ENCODE data around the gene NCAPD3. TPM values are rescaled to one million over a fixed set of nuclear protein-coding genes. Genes with fewer than 3 reads are reported as not detected.

The NCAPD3 gene
- total RNA-seq, 2 experiments from 2014 or later, result 25.7 to 29.6 TPM

DNA sequence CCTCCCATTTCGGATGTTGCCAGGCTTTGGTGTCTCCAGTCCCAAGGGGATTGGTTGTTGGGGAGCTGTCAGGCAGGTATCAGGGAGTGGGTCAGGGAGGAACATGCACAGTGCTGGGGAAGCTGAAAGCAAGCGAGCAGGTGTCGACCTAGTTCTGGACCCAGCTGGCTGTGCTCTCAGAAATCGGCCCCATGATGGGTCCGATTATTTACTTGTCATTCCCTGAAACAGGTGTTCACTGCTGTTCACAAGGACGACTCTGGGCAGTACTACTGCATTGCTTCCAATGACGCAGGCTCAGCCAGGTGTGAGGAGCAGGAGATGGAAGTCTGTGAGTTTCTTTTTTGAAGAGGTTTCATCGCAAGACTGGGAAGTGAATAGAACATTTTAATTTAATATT is 78.1 kb downstream of the NCAPD3 start:
- Mint-ChIP-seq H3K4me1 (ENCODE audit: low read depth) (no peaks in the 10 kb centered on the region), H3K36me3 (ENCODE audit: low read depth) (peaks cover 47% of the 10 kb centered on the region), H3K27ac (no peak overlapping the region), H3K27me3 (no peaks in the 10 kb centered on the region), H3K4me3 (no peak overlapping the region), H3K9me3 (no peaks in the 10 kb centered on the region)
- Histone ChIP-seq H3K4me1 (ENCODE audit: insufficient read depth, low read length) (no peaks in the 10 kb centered on the region), H3K4me3 (ENCODE audit: low read length) (no peak overlapping the region), H3K27me3 (ENCODE audit: control insufficient read depth in 1 of 2, insufficient read depth in 2 of 2, low read length in 2 of 2) (no peaks in the 10 kb centered on the region), H3K36me3 (ENCODE audit: insufficient read depth, low read length) (peaks cover 17% of the 10 kb centered on the region), H3K9me3 (ENCODE audit: control insufficient read depth in 1 of 2, insufficient read depth in 1 of 2, low read length in 2 of 2) (no peaks in the 10 kb centered on the region), H3K27ac (ENCODE audit: low read depth in 1 of 2, low read length in 2 of 2) (no peak overlapping the region)
- ATAC-seq (ENCODE audit: poor library complexity) (no peak), DNase-seq (no peak)
- intact Hi-C loops (cut with DNase I, micrococcal nuclease), result no loop called here
- POLR2A ChIA-PET, result no interaction called here
- CTCF ChIA-PET, result no interaction called here
- TF ChIP-seq, protein P1, sequence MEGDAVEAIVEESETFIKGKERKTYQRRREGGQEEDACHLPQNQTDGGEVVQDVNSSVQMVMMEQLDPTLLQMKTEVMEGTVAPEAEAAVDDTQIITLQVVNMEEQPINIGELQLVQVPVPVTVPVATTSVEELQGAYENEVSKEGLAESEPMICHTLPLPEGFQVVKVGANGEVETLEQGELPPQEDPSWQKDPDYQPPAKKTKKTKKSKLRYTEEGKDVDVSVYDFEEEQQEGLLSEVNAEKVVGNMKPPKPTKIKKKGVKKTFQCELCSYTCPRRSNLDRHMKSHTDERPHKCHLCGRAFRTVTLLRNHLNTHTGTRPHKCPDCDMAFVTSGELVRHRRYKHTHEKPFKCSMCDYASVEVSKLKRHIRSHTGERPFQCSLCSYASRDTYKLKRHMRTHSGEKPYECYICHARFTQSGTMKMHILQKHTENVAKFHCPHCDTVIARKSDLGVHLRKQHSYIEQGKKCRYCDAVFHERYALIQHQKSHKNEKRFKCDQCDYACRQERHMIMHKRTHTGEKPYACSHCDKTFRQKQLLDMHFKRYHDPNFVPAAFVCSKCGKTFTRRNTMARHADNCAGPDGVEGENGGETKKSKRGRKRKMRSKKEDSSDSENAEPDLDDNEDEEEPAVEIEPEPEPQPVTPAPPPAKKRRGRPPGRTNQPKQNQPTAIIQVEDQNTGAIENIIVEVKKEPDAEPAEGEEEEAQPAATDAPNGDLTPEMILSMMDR (IDR thresholded peaks at IDR 0.05), result no peak

GRCh38 chr11:134144744-134145143 is 79.0 kb downstream of the NCAPD3 start:
- no peak overlapping the region for H3K27ac Mint-ChIP-seq
- peaks cover 50% of the 10 kb centered on the region for H3K36me3 Mint-ChIP-seq (ENCODE audit: low read depth)
- ATAC-seq (ENCODE audit: poor library complexity) (no peak), DNase-seq (no peak)
- no peak overlapping the region for H3K4me3 Mint-ChIP-seq
- no peak overlapping the region for H3K4me3 ChIP-seq (ENCODE audit: low read length)
- peaks cover under 1% of the 10 kb centered on the region for H3K4me1 ChIP-seq (ENCODE audit: insufficient read depth, low read length)
- no peaks in the 10 kb centered on the region for H3K27me3 Mint-ChIP-seq
- H3K9me3 ChIP-seq (ENCODE audit: control insufficient read depth in 1 of 2, insufficient read depth in 1 of 2, low read length in 2 of 2), result no peaks in the 10 kb centered on the region
- intact Hi-C loops (cut with DNase I, micrococcal nuclease), result no loop called here
- POLR2A ChIA-PET, result no interaction called here
- H3K36me3 ChIP-seq (ENCODE audit: insufficient read depth, low read length), result peaks cover 9% of the 10 kb centered on the region
- CTCF ChIA-PET, result no interaction called here
- H3K27me3 ChIP-seq (ENCODE audit: control insufficient read depth in 1 of 2, insufficient read depth in 2 of 2, low read length in 2 of 2), result no peaks in the 10 kb centered on the region
- H3K9me3 Mint-ChIP-seq, result no peaks in the 10 kb centered on the region
- TF ChIP-seq, protein P1 (IDR thresholded peaks at IDR 0.05), result no peak
- H3K4me1 Mint-ChIP-seq (ENCODE audit: low read depth), result peaks cover under 1% of the 10 kb centered on the region
- no peak overlapping the region for H3K27ac ChIP-seq (ENCODE audit: low read depth in 1 of 2, low read length in 2 of 2)

- H3K4me1 Mint-ChIP-seq (ENCODE audit: low read depth), result peaks cover 4% of the 10 kb centered on the region
- no peaks in the 10 kb centered on the region for H3K27me3 Mint-ChIP-seq
- no peaks in the 10 kb centered on the region for H3K9me3 ChIP-seq (ENCODE audit: control insufficient read depth in 1 of 2, insufficient read depth in 1 of 2, low read length in 2 of 2)
- H3K4me3 Mint-ChIP-seq, result no peak overlapping the region
- no peaks in the 10 kb centered on the region for H3K27me3 ChIP-seq (ENCODE audit: control insufficient read depth in 1 of 2, insufficient read depth in 2 of 2, low read length in 2 of 2)
- H3K36me3 ChIP-seq (ENCODE audit: insufficient read depth, low read length), result peaks cover 4% of the 10 kb centered on the region
- H3K27ac ChIP-seq (ENCODE audit: low read depth in 1 of 2, low read length in 2 of 2), result no peak overlapping the region
- peaks cover 5% of the 10 kb centered on the region for H3K4me1 ChIP-seq (ENCODE audit: insufficient read depth, low read length)
- TF ChIP-seq, protein P1 (IDR thresholded peaks at IDR 0.05), result no peak
- ChIA-PET POLR2A (no interaction called here), CTCF (no interaction called here)
- DNase-seq (no peak), ATAC-seq (ENCODE audit: poor library complexity) (no peak)
- no peaks in the 10 kb centered on the region for H3K9me3 Mint-ChIP-seq
- H3K27ac Mint-ChIP-seq, result no peak overlapping the region
- intact Hi-C loops (cut with DNase I, micrococcal nuclease), result no loop called here
- H3K36me3 Mint-ChIP-seq (ENCODE audit: low read depth), result peaks cover 44% of the 10 kb centered on the region
- H3K4me3 ChIP-seq (ENCODE audit: low read length), result no peak overlapping the region
Observed at GRCh38 chr11:134143801-134144200, 80.0 kb downstream of the NCAPD3 start.
